PC-3 (cell line): ENCODE measurements around the gene TM4SF5.

Source experiments
- CTCF ChIP-seq: fragments of 300-600 bp; sonication (generic); conservative IDR thresholded peaks from 2 replicates; pipeline ENCODE4 v1.5.1; 2017; ENCODE audit warnings: antibody characterized with exemption, low read depth, mild to moderate bottlenecking, low read length
- EZH2 ChIP-seq: fragments of 300-600 bp; sonication (generic); IDR thresholded peaks from one replicate; pipeline ENCODE4 v1.6.1; 2017; ENCODE audit warnings: antibody characterized with exemption, mild to moderate bottlenecking, low read length; ENCODE audit not compliant: unreplicated experiment
- EZH2phosphoT487 ChIP-seq: fragments of 300-600 bp; sonication (generic); IDR thresholded peaks from 2 replicates; pipeline ENCODE4 v1.6.1; 2018; ENCODE audit warnings: mild to moderate bottlenecking, antibody characterized with exemption, low read length, borderline replicate concordance

- TF ChIP-seq CTCF: no peak
- TF ChIP-seq EZH2: no peak
- no peak for TF ChIP-seq EZH2phosphoT487
These were observed 5.0 kb upstream of the TM4SF5 start for GRCh38 chr17:4766723-4767122.
